Panc1 (cell line): ENCODE data around the gene DRG1.

Experiments used
- POLR2AphosphoS5 ChIP-seq: IDR thresholded peaks from 2 replicates; pipeline ENCODE4 v1.6.1; 2012; ENCODE audit warnings: mild to moderate bottlenecking, low read depth, low read length, moderate library complexity
- SIN3A ChIP-seq: IDR thresholded peaks from 2 replicates; pipeline ENCODE4 v1.6.1; 2012; ENCODE audit warnings: low read depth, mild to moderate bottlenecking, low read length, moderate library complexity, borderline replicate concordance; ENCODE audit not compliant: insufficient read depth
- TCF7L2 ChIP-seq: IDR thresholded peaks from 2 replicates; pipeline ENCODE4 v1.6.1; 2011; ENCODE audit warnings: mild to moderate bottlenecking, low read depth, low read length, inconsistent platforms
- TF ChIP-seq, protein P1 (sequence below): fragments of 450-650 bp; IDR thresholded peaks from 2 replicates; pipeline ENCODE4 v1.5.1; 2017; ENCODE audit warnings: mild to moderate bottlenecking

DNA sequence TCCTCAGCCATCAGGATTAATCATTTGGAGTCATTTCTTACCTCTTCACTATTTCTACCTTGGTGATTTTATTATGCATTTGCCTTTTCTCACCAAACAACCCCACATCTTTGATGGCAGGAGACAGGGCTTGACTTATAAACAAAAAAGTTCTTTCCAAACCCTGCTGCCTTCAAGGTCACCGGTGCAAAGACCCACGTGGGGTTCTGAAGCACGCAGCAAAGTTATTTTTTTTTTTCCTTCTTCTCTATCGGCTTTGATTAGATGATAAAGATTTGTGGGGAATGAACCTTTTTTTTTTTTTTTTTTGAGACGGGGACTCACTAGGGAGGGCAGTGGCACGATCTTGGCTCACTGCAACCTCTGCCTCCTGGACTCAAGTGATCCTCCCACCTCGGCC is 44.1 kb downstream of the DRG1 start:
- TF ChIP-seq, protein P1, sequence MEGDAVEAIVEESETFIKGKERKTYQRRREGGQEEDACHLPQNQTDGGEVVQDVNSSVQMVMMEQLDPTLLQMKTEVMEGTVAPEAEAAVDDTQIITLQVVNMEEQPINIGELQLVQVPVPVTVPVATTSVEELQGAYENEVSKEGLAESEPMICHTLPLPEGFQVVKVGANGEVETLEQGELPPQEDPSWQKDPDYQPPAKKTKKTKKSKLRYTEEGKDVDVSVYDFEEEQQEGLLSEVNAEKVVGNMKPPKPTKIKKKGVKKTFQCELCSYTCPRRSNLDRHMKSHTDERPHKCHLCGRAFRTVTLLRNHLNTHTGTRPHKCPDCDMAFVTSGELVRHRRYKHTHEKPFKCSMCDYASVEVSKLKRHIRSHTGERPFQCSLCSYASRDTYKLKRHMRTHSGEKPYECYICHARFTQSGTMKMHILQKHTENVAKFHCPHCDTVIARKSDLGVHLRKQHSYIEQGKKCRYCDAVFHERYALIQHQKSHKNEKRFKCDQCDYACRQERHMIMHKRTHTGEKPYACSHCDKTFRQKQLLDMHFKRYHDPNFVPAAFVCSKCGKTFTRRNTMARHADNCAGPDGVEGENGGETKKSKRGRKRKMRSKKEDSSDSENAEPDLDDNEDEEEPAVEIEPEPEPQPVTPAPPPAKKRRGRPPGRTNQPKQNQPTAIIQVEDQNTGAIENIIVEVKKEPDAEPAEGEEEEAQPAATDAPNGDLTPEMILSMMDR: no peak
- TF ChIP-seq POLR2AphosphoS5 (no peak), SIN3A (no peak), TCF7L2 (no peak)
